ENCODE results near the gene SPDYE3.
"Not testable (repeated sequence)": the region's sequence is repeated elsewhere in the genome, so short reads cannot be mapped to it uniquely, and the experiment has no call there.

- TF ChIP-seq ZNF782 (CRISPR knock-in tag; IDR thresholded peaks at IDR 0.05; ENCODE audit: borderline replicate concordance); ZNF337 (CRISPR knock-in tag; IDR thresholded peaks at IDR 0.05; ENCODE audit: borderline replicate concordance, low read depth); CERS6 (CRISPR knock-in tag; IDR thresholded peaks at IDR 0.05); CTCF (CRISPR knock-in tag; IDR thresholded peaks at IDR 0.05); ZBTB21 (CRISPR knock-in tag; IDR thresholded peaks at IDR 0.05); TCF7L2 (IDR thresholded peaks at IDR 0.05; ENCODE audit: low read depth, low read length); STAT6 (CRISPR knock-in tag; IDR thresholded peaks at IDR 0.05; ENCODE audit: borderline replicate concordance); MYNN (CRISPR knock-in tag; IDR thresholded peaks at IDR 0.05; ENCODE audit: low read depth); ZNF639 (CRISPR knock-in tag; conservative IDR thresholded peaks at IDR 0.05); PBX3 (CRISPR knock-in tag; IDR thresholded peaks at IDR 0.05; ENCODE audit: borderline replicate concordance); POLR2A (IDR thresholded peaks at IDR 0.05; ENCODE audit: insufficient read depth in 1 of 2, low read depth in 2 of 2, low read length in 2 of 2); KLF6 (CRISPR knock-in tag; IDR thresholded peaks at IDR 0.05); AFF4 (CRISPR knock-in tag; IDR thresholded peaks at IDR 0.05): not testable (repeated sequence)
Measured at GRCh38 chr7:100287191-100287969, 20.1 kb upstream of the SPDYE3 start.

Measured in HepG2 (cell line).